Ovary (tissue), 3 donors: Measurements from ENCODE around the gene CCR4.

ENCODE experiments used
- CTCF ChIP-seq, 3 donors: fragments of 450-650 bp in 2 of 3; fragments of 200-600 bp in 1 of 3; IDR thresholded peaks; one replicate each; pipeline versions ENCODE4 v1.5.1 to v1.8.0; 2016 to 2022; ENCODE audit warnings: antibody characterized with exemption in 3 of 3, mild to moderate bottlenecking in 1 of 3
- EP300 ChIP-seq: sonication (generic); formaldehyde crosslinking; IDR thresholded peaks from one replicate; pipeline ENCODE4 v1.6.1; 2017; ENCODE audit warnings: antibody characterized with exemption
- POLR2A ChIP-seq: fragments of 450-650 bp; IDR thresholded peaks from one replicate; pipeline ENCODE4 v1.6.1; 2017; ENCODE audit warnings: antibody characterized with exemption, mild to moderate bottlenecking, moderate library complexity
- donor health status: DM: no; HTN: no; CAD: no.

DNA sequence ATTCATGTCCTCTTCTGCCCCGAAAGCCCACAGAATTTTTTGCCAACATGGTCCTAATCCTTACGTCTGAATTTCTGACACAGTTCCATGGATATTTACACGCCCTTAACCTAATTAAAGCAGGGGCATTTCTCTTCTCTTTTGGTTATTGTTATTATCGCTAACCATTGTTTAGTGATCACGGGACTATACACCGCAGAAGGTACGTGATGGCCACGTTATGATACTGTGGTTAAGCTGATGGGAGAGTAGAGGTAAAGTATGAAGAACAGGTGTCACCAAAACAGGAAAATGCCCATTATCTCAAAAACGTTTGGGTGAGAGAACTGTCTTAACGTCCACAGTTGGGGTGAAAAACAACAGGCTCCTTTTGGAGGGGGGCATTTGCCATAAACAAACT lies 26.4 kb downstream of the CCR4 start:
- no peak for TF ChIP-seq CTCF (IDR thresholded peaks at IDR 0.05)
- no peak for TF ChIP-seq POLR2A
- no peak for TF ChIP-seq EP300
